ENCODE measurements around the gene FARS2. TPM values are rescaled to one million over a fixed set of nuclear protein-coding genes. Genes with fewer than 3 reads are reported as not detected.

FARS2 gene
- total and polyA plus RNA-seq, 2 donors (not counting 3 experiments of a cell fraction or from before 2014, with no cell fraction given) = 20.2 to 20.5 TPM

DNA sequence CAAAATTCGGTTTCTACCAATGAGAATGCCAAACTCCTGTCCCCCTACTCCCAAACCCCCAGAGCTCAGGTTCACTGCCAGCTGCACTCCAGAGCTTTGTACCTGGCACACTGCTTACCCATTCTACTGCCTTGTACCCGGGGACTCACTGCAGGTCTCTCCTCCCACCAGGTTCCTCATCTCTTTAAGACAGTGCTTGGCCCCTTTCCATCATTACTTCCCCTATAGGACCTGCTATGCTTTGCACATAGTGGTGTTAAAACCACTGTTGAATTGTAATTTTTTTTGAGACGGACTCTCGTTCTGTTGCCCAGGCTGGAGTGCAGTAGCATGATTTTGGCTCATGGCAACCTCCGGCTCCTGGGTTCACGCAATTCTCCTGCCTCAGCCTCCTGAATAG is 26.4 kb upstream of the FARS2 start:
- H3K9ac ChIP-seq (replicated peaks; ENCODE audit: extremely low read depth, insufficient read depth, low read length) = no peak overlapping the region
- H3K79me2 ChIP-seq (ENCODE audit: control insufficient read depth, insufficient read depth, low read length) = no peaks in the 10 kb centered on the region
- TF ChIP-seq, protein P1, sequence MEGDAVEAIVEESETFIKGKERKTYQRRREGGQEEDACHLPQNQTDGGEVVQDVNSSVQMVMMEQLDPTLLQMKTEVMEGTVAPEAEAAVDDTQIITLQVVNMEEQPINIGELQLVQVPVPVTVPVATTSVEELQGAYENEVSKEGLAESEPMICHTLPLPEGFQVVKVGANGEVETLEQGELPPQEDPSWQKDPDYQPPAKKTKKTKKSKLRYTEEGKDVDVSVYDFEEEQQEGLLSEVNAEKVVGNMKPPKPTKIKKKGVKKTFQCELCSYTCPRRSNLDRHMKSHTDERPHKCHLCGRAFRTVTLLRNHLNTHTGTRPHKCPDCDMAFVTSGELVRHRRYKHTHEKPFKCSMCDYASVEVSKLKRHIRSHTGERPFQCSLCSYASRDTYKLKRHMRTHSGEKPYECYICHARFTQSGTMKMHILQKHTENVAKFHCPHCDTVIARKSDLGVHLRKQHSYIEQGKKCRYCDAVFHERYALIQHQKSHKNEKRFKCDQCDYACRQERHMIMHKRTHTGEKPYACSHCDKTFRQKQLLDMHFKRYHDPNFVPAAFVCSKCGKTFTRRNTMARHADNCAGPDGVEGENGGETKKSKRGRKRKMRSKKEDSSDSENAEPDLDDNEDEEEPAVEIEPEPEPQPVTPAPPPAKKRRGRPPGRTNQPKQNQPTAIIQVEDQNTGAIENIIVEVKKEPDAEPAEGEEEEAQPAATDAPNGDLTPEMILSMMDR (IDR thresholded peaks at IDR 0.05; ENCODE audit: extremely low read depth in 1 of 2, insufficient read depth in 1 of 2, low read depth in 1 of 2, low read length in 2 of 2) = no peak
- TF ChIP-seq FOS (IDR thresholded peaks at IDR 0.05; ENCODE audit: borderline replicate concordance, insufficient read depth, low read length) (no peak), POLR2AphosphoS5 (IDR thresholded peaks at IDR 0.05; ENCODE audit: insufficient read depth, low read depth, low read length) (no peak), JUN (IDR thresholded peaks at IDR 0.05; ENCODE audit: borderline replicate concordance, insufficient read depth, insufficient read length, low read depth) (no peak), MYC (IDR thresholded peaks at IDR 0.05; ENCODE audit: low read depth, low read length) (no peak), EZH2 (IDR thresholded peaks at IDR 0.05; ENCODE audit: borderline replicate concordance, low read depth, low read length, severe bottlenecking) (no peak)
- TF ChIP-seq, protein P2, sequence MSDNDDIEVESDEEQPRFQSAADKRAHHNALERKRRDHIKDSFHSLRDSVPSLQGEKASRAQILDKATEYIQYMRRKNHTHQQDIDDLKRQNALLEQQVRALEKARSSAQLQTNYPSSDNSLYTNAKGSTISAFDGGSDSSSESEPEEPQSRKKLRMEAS (IDR thresholded peaks at IDR 0.05; ENCODE audit: insufficient read depth, insufficient read length) = no peak
- POLR2A ChIA-PET = no interaction called here
- H3K4me3 ChIP-seq (replicated peaks in 1 of 3; ENCODE audit: insufficient read depth in 1 of 3, low read depth in 1 of 3, low read length in 3 of 3) = no peak overlapping the region
- no peak for FAIRE-seq
- H3K9me3 ChIP-seq (replicated peaks; ENCODE audit: control insufficient read depth, insufficient read depth, low read length) = no peaks in the 10 kb centered on the region
- dilution Hi-C loops (cut with MboI; ENCODE audit: extremely low pct_ligation_motif_present, low sequenced_read_pairs) (no loop called here), intact Hi-C loops (cut with micrococcal nuclease) (no loop called here)
- H3K27me3 ChIP-seq (ENCODE audit: control insufficient read depth in 2 of 2, insufficient read depth in 2 of 2, low read length in 2 of 2) = no peaks in the 10 kb centered on the region
- no peak overlapping the region for H2AFZ ChIP-seq (ENCODE audit: low read depth, low read length)
- DNase-seq (ENCODE audit: low read depth, low spot score) = no peak
- H3K27ac ChIP-seq (ENCODE audit: insufficient read depth, low read depth, low read length) = no peak overlapping the region
- no TSS peak for BruUV-seq (replicated peaks)
- peaks cover 0 to 2% of the 10 kb centered on the region in 2 experiments for H3K36me3 ChIP-seq (ENCODE audit: control insufficient read depth in 2 of 2, extremely low read depth in 1 of 2, insufficient read depth in 2 of 2, low read length in 2 of 2)
- CTCF ChIA-PET = interaction anchor here (0.8 to 1.1 kb wide), 2 partner anchors 16 to 91 kb away, joined by 3 read pairs; no protein-coding TSS in a partner anchor
- H3K9me1 ChIP-seq (replicated peaks; ENCODE audit: control insufficient read depth, extremely low read depth, insufficient read depth, low read length) = no peaks in the 10 kb centered on the region
- H3K4me2 ChIP-seq (ENCODE audit: insufficient read depth, low read length) = no peak overlapping the region
- H3K4me1 ChIP-seq (ENCODE audit: control insufficient read depth, extremely low read depth, insufficient read depth, low read length) = peaks cover 15% of the 10 kb centered on the region
- H4K20me1 ChIP-seq (replicated peaks; ENCODE audit: control insufficient read depth, extremely low read depth, insufficient read depth, low read length) = no peaks in the 10 kb centered on the region
